Stimulated activated CD4-positive, alpha-beta T cell treated with anti-CD3 and anti-CD28 coated beads, Interleukin-1b, Interleukin-23, amount 100 ng/mL, for 48 hours (primary cell): ENCODE results near the gene EIF5A2.
"Not testable (repeated sequence)": the region's sequence is repeated elsewhere in the genome, so short reads cannot be mapped to it uniquely, and the experiment has no call there.

Source experiments
- DNase-seq: peaks from one replicate; pipeline ENCODE4 v3.0.0-alpha.2; 2020

EIF5A2 gene

GRCh38 chr3:170896333-170896732 is 12.1 kb downstream of the EIF5A2 start:
- not testable (repeated sequence) for DNase-seq

GRCh38 chr3:170893895-170894294 is 14.5 kb downstream of the EIF5A2 start:
- DNase-seq: no peak

- no peak for DNase-seq
Observed at GRCh38 chr3:170889630-170890029, 18.8 kb downstream of the EIF5A2 start.

GRCh38 chr3:170889132-170889531 is 19.3 kb downstream of the EIF5A2 start:
- no peak for DNase-seq

GRCh38 chr3:170884109-170884930 is 24.1 kb downstream of the EIF5A2 start:
- not testable (repeated sequence) for DNase-seq

- DNase-seq: not testable (repeated sequence)
Observed at GRCh38 chr3:170878688-170879087, 29.7 kb downstream of the EIF5A2 start.

GRCh38 chr3:170877311-170877710 is 31.1 kb downstream of the EIF5A2 start:
- not testable (repeated sequence) for DNase-seq

- DNase-seq: no peak
Observed at GRCh38 chr3:170876537-170876936, 31.9 kb downstream of the EIF5A2 start.

GRCh38 chr3:170869645-170870593 is 38.5 kb downstream of the EIF5A2 start, which contains the start of gene RPL22L1:
Gene RPL22L1 (minus strand): TSS chr3:170870195. CDS start chr3:170870167, 28 bp downstream.
- peak; percentile 94 for DNase-seq

- no peak for DNase-seq
Observed at GRCh38 chr3:170869239-170869590, 39.2 kb downstream of the EIF5A2 start.

- DNase-seq: no peak
Observed at GRCh38 chr3:170868577-170869238, 39.7 kb downstream of the EIF5A2 start.

- DNase-seq: no peak
Observed at GRCh38 chr3:170867143-170867937, 41.1 kb downstream of the EIF5A2 start.

- DNase-seq: no peak
Observed at GRCh38 chr3:170866499-170866898, 41.9 kb downstream of the EIF5A2 start.

- DNase-seq: no peak
Observed at GRCh38 chr3:170865209-170866094, 43.0 kb downstream of the EIF5A2 start.

- DNase-seq: no peak
Observed at GRCh38 chr3:170864525-170865208, 43.8 kb downstream of the EIF5A2 start.

- DNase-seq: no peak
Observed at GRCh38 chr3:170863816-170864215, 44.6 kb downstream of the EIF5A2 start.

- DNase-seq: no peak
Observed at GRCh38 chr3:170862618-170863374, 45.6 kb downstream of the EIF5A2 start.

- no peak for DNase-seq
Observed at GRCh38 chr3:170858599-170858998, 49.8 kb downstream of the EIF5A2 start.

- DNase-seq: no peak
Observed at GRCh38 chr3:170852324-170852723, 56.1 kb downstream of the EIF5A2 start.
